Activated CD8-positive, alpha-beta T cell treated with anti-CD3 and anti-CD28 coated beads for 36 hours (primary cell): ENCODE results near the gene ZBTB7B. TPM values are rescaled to one million over a fixed set of nuclear protein-coding genes. Genes with fewer than 3 reads are reported as not detected.

Source experiments
- ATAC-seq: fragments of 200-7000 bp; cut with Tn5 transposase; one replicate; pipeline ENCODE4 v1.10.0; 2021; ENCODE audit warnings: mild to moderate bottlenecking, moderate library complexity
- CTCF ChIA-PET: fragments of 350-600 bp; sonication (Branson Sonifier 250); formaldehyde crosslinking; loops from one replicate; lab custom pipeline; 2021; ENCODE audit warnings: antibody characterized with exemption; lab: Charles Lee
- POLR2A ChIA-PET: fragments of 350-600 bp; sonication (Branson Sonifier 250); formaldehyde crosslinking; loops from one replicate; lab custom pipeline; 2021; ENCODE audit warnings: antibody characterized with exemption; lab: Charles Lee
- DNase-seq: peaks from one replicate; pipeline ENCODE4 v3.0.0-alpha.2; 2020
- H3K27ac Mint-ChIP-seq: one replicate; pipeline ENCODE4 v1.8.0; 2021; ENCODE audit warnings: mild to moderate bottlenecking, mixed read lengths
- H3K27me3 Mint-ChIP-seq: one replicate; pipeline ENCODE4 v1.8.0; 2021; ENCODE audit warnings: mixed read lengths
- H3K36me3 Mint-ChIP-seq: one replicate; pipeline ENCODE4 v1.8.0; 2021; ENCODE audit warnings: low read depth, mixed read lengths
- H3K4me1 Mint-ChIP-seq: one replicate; pipeline ENCODE4 v1.8.0; 2021; ENCODE audit warnings: low read depth, mixed read lengths
- H3K4me3 Mint-ChIP-seq: one replicate; pipeline ENCODE4 v1.8.0; 2021; ENCODE audit warnings: mild to moderate bottlenecking, moderate library complexity, mixed read lengths
- H3K9me3 Mint-ChIP-seq: one replicate; pipeline ENCODE4 v1.8.0; 2021; ENCODE audit warnings: mixed read lengths
- intact Hi-C: fragments of 100-400 bp; cut with micrococcal nuclease; formaldehyde crosslinking; loops from one replicate; pipeline ENCODE4 v1.10.0; 2022
- total RNA-seq, 2 experiments: library from RNA; stranded (reverse); gene quantifications; one replicate each; pipeline ENCODE4 v1.2.3, GENCODE V29; 2021
- TF ChIP-seq, protein P1 (sequence below): fragments of 200-600 bp; IDR thresholded peaks from one replicate; pipeline ENCODE4 v1.8.0; 2022; ENCODE audit warnings: antibody characterized with exemption, mild to moderate bottlenecking

ZBTB7B gene
- total RNA-seq, 2 experiments from 2014 or later = 26.3 to 26.5 TPM

- CTCF ChIA-PET = interaction anchor here (0.7 to 14.7 kb wide), 7 partner anchors 9 to 132 kb away, joined by 3 to 204 read pairs (median 4); partner anchors contain the start of genes ADAM15, EFNA4 and KRTCAP2
- ATAC-seq (no peak), DNase-seq (no peak)
- no peak overlapping the region for H3K4me3 Mint-ChIP-seq
- H3K36me3 Mint-ChIP-seq = no peaks in the 10 kb centered on the region
- H3K4me1 Mint-ChIP-seq = peaks cover 5% of the 10 kb centered on the region
- intact Hi-C loops = no loop called here
- TF ChIP-seq, protein P1, sequence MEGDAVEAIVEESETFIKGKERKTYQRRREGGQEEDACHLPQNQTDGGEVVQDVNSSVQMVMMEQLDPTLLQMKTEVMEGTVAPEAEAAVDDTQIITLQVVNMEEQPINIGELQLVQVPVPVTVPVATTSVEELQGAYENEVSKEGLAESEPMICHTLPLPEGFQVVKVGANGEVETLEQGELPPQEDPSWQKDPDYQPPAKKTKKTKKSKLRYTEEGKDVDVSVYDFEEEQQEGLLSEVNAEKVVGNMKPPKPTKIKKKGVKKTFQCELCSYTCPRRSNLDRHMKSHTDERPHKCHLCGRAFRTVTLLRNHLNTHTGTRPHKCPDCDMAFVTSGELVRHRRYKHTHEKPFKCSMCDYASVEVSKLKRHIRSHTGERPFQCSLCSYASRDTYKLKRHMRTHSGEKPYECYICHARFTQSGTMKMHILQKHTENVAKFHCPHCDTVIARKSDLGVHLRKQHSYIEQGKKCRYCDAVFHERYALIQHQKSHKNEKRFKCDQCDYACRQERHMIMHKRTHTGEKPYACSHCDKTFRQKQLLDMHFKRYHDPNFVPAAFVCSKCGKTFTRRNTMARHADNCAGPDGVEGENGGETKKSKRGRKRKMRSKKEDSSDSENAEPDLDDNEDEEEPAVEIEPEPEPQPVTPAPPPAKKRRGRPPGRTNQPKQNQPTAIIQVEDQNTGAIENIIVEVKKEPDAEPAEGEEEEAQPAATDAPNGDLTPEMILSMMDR = no peak
- no peak overlapping the region for H3K27ac Mint-ChIP-seq
- peaks cover 7% of the 10 kb centered on the region for H3K27me3 Mint-ChIP-seq
- POLR2A ChIA-PET = interaction anchor here (0.6 to 1.0 kb wide), 3 partner anchors 19 to 58 kb away, joined by 3 read pairs; no protein-coding TSS in a partner anchor
- H3K9me3 Mint-ChIP-seq = no peaks in the 10 kb centered on the region
These were observed 37.9 kb downstream of the ZBTB7B start for GRCh38 chr1:155040358-155041093.

GRCh38 chr1:155042789-155043188, 40.2 kb downstream of the ZBTB7B start:
- Mint-ChIP-seq H3K36me3 (no peaks in the 10 kb centered on the region), H3K9me3 (no peaks in the 10 kb centered on the region), H3K4me3 (no peak overlapping the region), H3K4me1 (peaks cover 5% of the 10 kb centered on the region), H3K27ac (no peak overlapping the region), H3K27me3 (peaks cover 7% of the 10 kb centered on the region)
- POLR2A ChIA-PET = no interaction called here
- DNase-seq (no peak), ATAC-seq (no peak)
- TF ChIP-seq, protein P1 = no peak
- intact Hi-C loops = no loop called here
- CTCF ChIA-PET = interaction anchor here (2.2 to 14.7 kb wide), 3 partner anchors 16 to 42 kb away, joined by 13 to 204 read pairs (median 38); partner anchors contain the start of gene EFNA4

DNA sequence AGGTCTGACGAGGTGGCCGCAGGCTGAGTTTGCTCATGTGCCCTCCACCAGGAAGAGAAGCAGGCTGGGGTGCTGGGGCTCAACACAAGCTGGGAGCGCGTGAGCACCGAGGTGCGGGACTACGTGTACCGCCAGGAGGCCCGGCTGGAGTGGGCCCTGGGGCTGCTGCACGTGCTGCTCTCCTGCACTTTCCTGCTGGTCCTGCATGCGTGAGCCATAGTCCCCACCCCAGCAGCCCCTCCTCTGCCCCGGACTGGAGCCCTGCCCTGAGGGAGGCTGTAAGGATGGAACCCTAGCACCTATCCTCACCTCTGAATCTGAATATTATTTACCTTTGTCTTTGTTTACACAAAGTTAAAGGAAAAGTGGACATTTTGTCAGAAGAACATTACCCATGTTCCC, 40.7 kb downstream of the ZBTB7B start:
- intact Hi-C loops = no loop called here
- peaks cover 5% of the 10 kb centered on the region for H3K4me1 Mint-ChIP-seq

DNA sequence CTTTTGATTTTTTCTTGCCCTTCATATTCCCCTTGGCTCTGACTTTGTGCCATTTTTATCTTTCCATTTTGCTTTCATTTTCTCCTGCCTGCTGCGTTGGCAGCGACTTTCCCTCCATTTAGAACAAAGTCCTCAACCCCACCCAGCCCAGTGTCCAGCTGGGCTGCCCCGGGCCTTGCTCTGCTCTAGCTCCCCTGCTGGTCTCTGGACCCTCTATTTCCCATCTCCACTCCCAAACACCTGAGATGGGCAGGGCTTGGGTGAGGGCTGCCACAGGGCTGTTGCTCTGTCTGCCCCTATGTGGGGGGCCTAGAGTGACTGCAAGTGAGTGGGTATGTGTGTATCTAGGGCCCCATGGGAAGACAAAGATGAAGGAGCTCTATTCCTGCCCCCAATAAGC, 41.2 kb downstream of the ZBTB7B start:
- DNase-seq (no peak), ATAC-seq (no peak)
- ChIA-PET POLR2A (interaction anchor here (0.9 to 1.6 kb wide), 4 partner anchors 13 to 90 kb away, joined by 3 to 6 read pairs (median 4); no protein-coding TSS in a partner anchor), CTCF (interaction anchor here (0.9 to 14.7 kb wide), 11 partner anchors 9 to 129 kb away, joined by 3 to 204 read pairs (median 7); partner anchors contain the start of genes EFNA4, FLAD1 and KRTCAP2)
- no peaks in the 10 kb centered on the region for H3K9me3 Mint-ChIP-seq
- H3K27ac Mint-ChIP-seq = no peak overlapping the region
- no peaks in the 10 kb centered on the region for H3K36me3 Mint-ChIP-seq
- peaks cover 2% of the 10 kb centered on the region for H3K27me3 Mint-ChIP-seq
- no peak overlapping the region for H3K4me3 Mint-ChIP-seq
- H3K4me1 Mint-ChIP-seq = peaks cover 5% of the 10 kb centered on the region
- TF ChIP-seq, protein P1 = no peak
- intact Hi-C loops = no loop called here

More for the DNA sequence above, 40.7 kb downstream of the ZBTB7B start:
- ATAC-seq (no peak), DNase-seq (no peak)
- H3K4me3 Mint-ChIP-seq = no peak overlapping the region
- CTCF ChIA-PET = interaction anchor here (1.5 to 14.7 kb wide), 8 partner anchors 13 to 60 kb away, joined by 5 to 204 read pairs (median 15); partner anchors contain the start of genes EFNA4 and FLAD1
- H3K9me3 Mint-ChIP-seq = no peaks in the 10 kb centered on the region
- POLR2A ChIA-PET = interaction anchor here (1.2 kb wide), 1 partner anchor 26 kb away, joined by 6 read pairs; no protein-coding TSS in a partner anchor
- peaks cover 2% of the 10 kb centered on the region for H3K27me3 Mint-ChIP-seq
- H3K36me3 Mint-ChIP-seq = no peaks in the 10 kb centered on the region
- no peak overlapping the region for H3K27ac Mint-ChIP-seq
- TF ChIP-seq, protein P1 = no peak
